OCI-LY1 (cell line): ENCODE measurements around the gene ANKRD2.

Experiments
- EZH2 ChIP-seq: fragments of 200-600 bp; sonication (generic), shearing (Covaris generic); IDR thresholded peaks from 2 replicates; pipeline ENCODE4 v1.8.0; 2017; ENCODE audit warnings: borderline replicate concordance, mixed run types, mild to moderate bottlenecking, antibody characterized with exemption, low read length, moderate library complexity, mixed read lengths
- TF ChIP-seq, protein P1 (sequence below): fragments of 200-600 bp; sonication (generic), shearing (Covaris generic); IDR thresholded peaks from 2 replicates; pipeline ENCODE4 v1.5.1; 2017; ENCODE audit warnings: mild to moderate bottlenecking, antibody characterized with exemption, low read length, moderate library complexity, mixed read lengths

DNA sequence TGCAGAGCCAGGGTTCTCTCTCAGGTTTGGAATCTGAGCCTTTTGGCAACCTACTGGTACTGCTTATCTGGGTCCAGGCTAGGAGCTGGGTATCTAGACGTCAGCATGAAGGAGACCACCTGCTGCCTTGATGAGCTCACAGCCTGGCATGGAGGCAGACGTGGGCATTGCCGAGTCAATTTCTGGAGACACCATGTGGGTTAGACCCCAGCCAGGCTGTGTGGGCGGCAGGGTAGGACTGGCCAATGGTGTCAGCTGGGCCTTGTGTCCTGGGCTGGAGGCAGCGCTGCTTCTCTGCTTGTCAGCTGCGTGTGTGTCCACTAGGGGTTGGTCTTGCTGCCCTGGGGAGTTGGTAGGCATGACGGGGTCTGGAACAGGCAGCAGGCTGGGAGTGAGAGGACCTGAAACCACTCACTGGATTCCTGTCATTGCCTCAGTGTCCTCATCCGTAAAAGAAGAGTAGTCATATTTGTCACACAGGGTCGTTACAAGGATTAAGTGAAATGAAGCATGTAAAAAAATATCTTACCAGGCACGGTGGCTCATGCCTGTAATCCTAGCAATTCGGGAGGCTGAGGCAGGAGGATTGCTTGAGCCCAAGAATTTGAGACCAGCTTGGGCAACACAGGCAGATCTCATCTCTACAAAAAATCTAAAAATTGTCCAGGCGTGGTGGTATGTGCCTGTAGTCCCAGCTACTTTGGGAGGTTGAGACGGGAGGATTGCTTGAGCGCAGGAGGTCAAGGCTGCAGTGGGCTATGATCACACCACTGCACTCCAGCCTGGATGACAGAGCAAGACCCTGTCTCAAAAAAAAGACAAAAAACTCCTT is 31.7 kb upstream of the ANKRD2 start:
- TF ChIP-seq, protein P1, sequence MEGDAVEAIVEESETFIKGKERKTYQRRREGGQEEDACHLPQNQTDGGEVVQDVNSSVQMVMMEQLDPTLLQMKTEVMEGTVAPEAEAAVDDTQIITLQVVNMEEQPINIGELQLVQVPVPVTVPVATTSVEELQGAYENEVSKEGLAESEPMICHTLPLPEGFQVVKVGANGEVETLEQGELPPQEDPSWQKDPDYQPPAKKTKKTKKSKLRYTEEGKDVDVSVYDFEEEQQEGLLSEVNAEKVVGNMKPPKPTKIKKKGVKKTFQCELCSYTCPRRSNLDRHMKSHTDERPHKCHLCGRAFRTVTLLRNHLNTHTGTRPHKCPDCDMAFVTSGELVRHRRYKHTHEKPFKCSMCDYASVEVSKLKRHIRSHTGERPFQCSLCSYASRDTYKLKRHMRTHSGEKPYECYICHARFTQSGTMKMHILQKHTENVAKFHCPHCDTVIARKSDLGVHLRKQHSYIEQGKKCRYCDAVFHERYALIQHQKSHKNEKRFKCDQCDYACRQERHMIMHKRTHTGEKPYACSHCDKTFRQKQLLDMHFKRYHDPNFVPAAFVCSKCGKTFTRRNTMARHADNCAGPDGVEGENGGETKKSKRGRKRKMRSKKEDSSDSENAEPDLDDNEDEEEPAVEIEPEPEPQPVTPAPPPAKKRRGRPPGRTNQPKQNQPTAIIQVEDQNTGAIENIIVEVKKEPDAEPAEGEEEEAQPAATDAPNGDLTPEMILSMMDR, result no peak
- TF ChIP-seq EZH2, result no peak
